ENCODE measurements around the gene RCAN3. TPM values are rescaled to one million over a fixed set of nuclear protein-coding genes. Genes with fewer than 3 reads are reported as not detected.

The RCAN3 gene
- total RNA-seq, 4 donors from 2014 or later, result 2.9 to 10.1 (median 4.1) TPM

DNA sequence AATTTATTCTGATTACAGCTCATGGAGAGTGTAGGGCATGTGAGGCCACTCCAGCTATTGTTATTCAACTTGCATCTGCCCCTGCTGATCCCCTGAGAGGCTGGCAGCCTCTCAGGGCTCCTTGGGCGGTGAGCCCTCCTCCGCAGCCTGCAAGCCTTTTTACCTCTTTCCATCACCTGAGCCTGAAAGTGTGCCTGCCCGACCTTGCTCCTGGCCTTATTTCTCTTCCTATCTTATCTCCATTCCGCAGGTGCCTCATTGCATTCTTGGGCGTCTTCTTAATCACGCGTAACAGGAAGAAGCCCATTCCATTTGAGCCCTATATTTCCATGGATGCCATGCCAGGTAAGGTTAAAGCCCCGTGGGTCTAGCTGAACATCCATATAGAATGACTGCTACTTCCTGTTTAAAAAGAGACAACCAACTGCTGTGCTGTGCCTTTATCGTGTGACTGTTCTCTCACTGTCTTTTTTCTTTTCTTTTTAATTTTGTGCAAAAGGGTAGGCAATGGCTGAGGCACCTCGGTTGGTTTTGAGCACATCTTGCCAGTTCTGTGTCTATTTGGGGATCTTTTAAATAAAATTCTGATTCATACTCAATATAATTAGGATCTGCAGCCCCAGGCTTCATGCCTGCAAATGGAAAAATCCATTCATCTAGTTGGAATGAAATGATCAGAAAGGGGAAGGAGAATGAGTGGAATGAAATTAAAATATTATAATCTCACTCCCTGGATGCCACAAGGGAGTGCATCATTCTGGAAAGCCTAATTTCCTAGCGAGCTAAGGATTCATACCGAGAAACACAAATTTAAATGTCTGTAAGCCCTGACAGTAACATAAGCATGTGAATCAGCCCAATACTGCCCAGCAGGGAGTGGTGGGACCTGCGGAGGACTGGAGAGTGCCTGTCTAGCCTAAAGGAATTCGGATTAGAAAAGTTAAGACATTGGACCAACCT, 38.6 kb upstream of the RCAN3 start:
- ATAC-seq (ENCODE audit: low FRiP score) (no peak), DNase-seq (ENCODE audit: low spot score) (no peak)
- no peak for TF ChIP-seq CTCF (IDR thresholded peaks at IDR 0.05)

DNA sequence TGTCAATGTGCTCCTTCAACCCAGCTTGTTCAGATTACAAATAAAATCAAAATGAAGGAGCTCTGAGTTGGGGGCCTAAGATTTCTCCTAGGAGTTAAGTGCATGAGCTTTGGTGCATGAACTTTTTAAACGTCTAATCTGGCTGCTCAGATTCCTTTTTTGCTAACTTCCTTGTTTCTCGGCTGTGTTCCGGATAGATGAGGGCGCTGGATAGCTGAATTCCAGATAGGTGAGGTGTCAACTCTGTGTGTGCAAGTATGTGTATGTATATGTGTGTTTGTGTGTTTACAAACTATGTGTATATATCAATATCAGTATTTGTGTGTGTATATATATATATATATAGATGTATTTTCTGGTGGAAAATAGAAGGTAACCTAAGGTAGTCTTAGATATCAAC, 37.5 kb upstream of the RCAN3 start:
- TF ChIP-seq CTCF (IDR thresholded peaks at IDR 0.05), result no peak
- ATAC-seq (ENCODE audit: low FRiP score) (no peak), DNase-seq (ENCODE audit: low spot score) (no peak)

DNA sequence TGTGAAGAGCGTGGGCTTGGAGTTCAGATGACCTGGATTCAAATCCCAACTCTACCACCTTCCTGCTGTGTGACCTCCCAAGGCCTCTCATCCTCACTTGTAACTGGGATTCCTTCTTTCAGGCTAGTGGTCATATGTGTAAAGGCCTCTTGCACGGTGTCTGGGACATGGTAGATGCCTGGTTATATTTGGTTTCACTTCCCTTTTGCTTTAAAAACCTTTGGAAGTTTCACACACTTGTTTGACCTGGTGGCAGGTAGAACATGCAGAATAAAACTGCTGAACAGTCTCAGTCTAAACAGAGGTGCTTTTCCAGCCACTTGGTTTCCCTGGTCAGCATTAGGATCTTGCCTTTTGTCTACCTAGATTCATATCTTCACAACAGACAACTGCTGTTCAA, 37.0 kb upstream of the RCAN3 start:
- TF ChIP-seq CTCF (IDR thresholded peaks at IDR 0.05), result no peak
- ATAC-seq (ENCODE audit: low FRiP score) (no peak), DNase-seq (ENCODE audit: low spot score) (no peak)

DNA sequence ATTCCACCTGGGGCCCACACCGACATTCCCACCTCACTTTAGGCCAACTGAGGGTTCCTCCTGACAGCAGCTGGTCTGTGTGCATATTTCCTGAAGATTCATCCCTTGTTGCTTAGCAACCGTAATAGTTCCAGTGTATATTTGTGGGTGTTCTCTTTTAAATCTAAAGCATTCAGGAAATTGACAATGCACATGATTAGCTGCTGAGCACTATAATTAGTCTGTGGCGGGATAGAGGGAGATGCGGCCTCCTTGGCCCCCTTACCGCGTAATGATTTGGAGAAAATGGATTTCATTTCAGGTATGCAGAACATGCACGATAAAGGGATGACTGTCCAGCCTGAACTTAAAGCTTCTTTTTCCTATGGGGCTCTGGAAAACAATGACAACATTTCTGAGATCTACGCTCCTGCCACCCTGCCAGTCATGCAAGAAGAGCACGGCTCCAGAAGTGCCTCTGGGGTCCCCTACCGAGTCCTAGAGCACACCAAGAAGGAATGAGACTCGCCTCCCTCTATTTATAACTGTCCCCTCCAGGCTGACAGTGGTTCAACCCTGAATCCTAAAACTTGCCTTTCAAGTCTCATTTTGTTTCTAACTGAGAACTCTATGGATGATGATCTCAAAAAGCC, 33.8 kb upstream of the RCAN3 start:
- no peak for TF ChIP-seq CTCF (IDR thresholded peaks at IDR 0.05)

DNA sequence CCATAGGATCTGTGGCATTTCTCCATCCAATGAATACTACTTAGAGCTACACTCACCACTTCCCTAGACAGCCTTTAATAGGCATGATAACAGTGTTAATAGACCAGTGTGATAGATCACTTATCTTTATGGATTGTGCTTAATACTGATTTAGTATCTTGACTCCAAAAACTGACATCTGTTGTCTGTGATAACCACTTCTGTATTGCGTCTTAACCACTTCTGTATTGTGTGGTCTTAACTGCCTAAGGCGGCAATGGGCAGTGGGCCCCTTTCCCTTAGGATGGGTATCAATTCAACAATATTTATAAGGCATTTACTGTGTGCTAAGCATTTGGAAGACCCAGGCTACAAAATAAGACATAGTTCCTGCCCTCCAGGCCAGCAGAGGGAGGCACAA, 32.0 kb upstream of the RCAN3 start:
- TF ChIP-seq CTCF (IDR thresholded peaks at IDR 0.05), result no peak
- DNase-seq (ENCODE audit: low spot score) (no peak), ATAC-seq (ENCODE audit: low FRiP score) (no peak)

More for the DNA sequence above, 33.8 kb upstream of the RCAN3 start:
- no peak for DNase-seq (ENCODE audit: low spot score)
- no peak for ATAC-seq (ENCODE audit: low FRiP score)

GRCh38 chr1:24472527-24473251, 29.9 kb upstream of the RCAN3 start:
- TF ChIP-seq CTCF (IDR thresholded peaks at IDR 0.05), result no peak
- DNase-seq (ENCODE audit: low spot score) (no peak), ATAC-seq (ENCODE audit: low FRiP score) (no peak)
